HCT116 (cell line): ENCODE results near the gene LYRM4.
A peak's percentile ranks its signal among the peaks of the same experiment; 100 is the strongest.

Experiments used
- CTCF ChIP-seq, 3 experiments: fragments of 200-600 bp in 1 of 3; sonication (generic) in 1 of 3; IDR thresholded peaks in 2 of 3; conservative IDR thresholded peaks in 1 of 3; 2 replicates each; pipeline ENCODE4 v1.5.1; 2012 to 2017; ENCODE audit warnings: low read depth in 2 of 3, low read length in 2 of 3, antibody characterized with exemption in 1 of 3, borderline replicate concordance in 1 of 3, control low read depth in 1 of 3, mild to moderate bottlenecking in 1 of 3, mixed read lengths in 1 of 3, mixed run types in 1 of 3, moderate library complexity in 1 of 3; ENCODE audit not compliant: insufficient read depth in 1 of 3
- FOSL1 ChIP-seq: IDR thresholded peaks from 2 replicates; pipeline ENCODE4 v1.6.1; 2012; ENCODE audit warnings: low read depth
- POLR2AphosphoS5 ChIP-seq: IDR thresholded peaks from 2 replicates; pipeline ENCODE4 v1.6.1; 2011; ENCODE audit warnings: mild to moderate bottlenecking, low read depth, low read length, moderate library complexity
- ZBTB33 ChIP-seq: IDR thresholded peaks from 2 replicates; pipeline ENCODE4 v1.6.1; 2011; ENCODE audit warnings: mild to moderate bottlenecking, low read length, moderate library complexity; ENCODE audit not compliant: insufficient replicate concordance; ENCODE audit errors: extremely low read depth
- ZFX ChIP-seq: fragments of 450-650 bp; IDR thresholded peaks from 2 replicates; pipeline ENCODE4 v1.6.1; 2017
- ZNF274 ChIP-seq: fragments of 200-500 bp; sonication (Bioruptor generic); IDR thresholded peaks from 2 replicates; pipeline ENCODE4 v1.6.1; 2014; ENCODE audit warnings: mild to moderate bottlenecking, low read depth, low read length, inconsistent platforms
- TF ChIP-seq, protein P1 (sequence below): IDR thresholded peaks from 2 replicates; pipeline ENCODE4 v1.6.1; 2012; ENCODE audit warnings: low read depth
- TF ChIP-seq, protein P2 (sequence below): IDR thresholded peaks from 2 replicates; pipeline ENCODE4 v1.6.1; 2012

DNA sequence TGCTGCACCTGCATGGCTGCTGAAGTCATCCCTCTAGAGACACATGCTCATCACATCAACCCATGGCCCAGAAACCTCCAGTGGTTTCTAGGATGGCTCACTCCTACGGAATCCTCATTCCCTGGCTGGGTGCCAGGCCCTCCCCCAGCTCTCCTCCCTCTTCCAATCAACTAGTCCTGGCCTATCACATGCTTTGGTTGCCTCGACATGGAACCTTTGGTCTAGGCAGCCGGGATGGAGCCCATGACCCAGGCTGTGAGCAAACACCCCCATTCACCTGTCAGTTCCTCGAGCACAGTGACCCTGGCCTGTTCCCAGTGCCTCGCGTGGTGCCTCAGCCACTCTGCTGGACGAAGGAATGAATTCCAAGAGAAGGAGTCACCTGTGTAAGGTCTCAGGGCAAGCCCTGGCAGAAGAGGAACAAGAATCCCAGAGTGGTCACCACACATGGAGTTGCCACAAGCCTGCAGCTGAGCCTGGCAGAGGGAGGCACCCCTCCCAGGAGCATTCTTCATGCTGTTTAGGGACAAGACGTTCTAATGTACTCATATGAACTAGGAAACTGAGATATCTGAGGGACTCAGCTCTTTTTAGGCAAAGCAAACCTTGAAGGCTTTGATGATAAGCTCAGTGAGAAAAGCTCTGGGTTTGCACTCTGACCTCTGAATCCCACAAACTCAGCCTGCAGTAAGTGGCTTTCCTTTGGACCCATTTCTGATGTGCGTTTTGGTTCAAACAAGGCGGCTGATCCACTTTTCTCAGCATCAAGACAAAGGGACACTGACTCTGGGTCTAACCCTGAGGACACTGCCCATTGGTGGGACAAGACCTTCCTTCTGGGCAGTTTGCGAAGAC, 135.4 kb downstream of the LYRM4 start:
- TF ChIP-seq CTCF (IDR thresholded peaks at IDR 0.05 in 2 of 3, conservative IDR thresholded peaks at IDR 0.05 in 1 of 3; ENCODE audit: borderline replicate concordance in 1 of 3, insufficient read depth in 1 of 3, low read depth in 2 of 3, low read length in 2 of 3) (no peak), ZNF274 (no peak), ZFX (no peak), POLR2AphosphoS5 (no peak), FOSL1 (peak; percentile 65; the same call in 1 of the 2 replicates), ZBTB33 (no peak)
- TF ChIP-seq, protein P1, sequence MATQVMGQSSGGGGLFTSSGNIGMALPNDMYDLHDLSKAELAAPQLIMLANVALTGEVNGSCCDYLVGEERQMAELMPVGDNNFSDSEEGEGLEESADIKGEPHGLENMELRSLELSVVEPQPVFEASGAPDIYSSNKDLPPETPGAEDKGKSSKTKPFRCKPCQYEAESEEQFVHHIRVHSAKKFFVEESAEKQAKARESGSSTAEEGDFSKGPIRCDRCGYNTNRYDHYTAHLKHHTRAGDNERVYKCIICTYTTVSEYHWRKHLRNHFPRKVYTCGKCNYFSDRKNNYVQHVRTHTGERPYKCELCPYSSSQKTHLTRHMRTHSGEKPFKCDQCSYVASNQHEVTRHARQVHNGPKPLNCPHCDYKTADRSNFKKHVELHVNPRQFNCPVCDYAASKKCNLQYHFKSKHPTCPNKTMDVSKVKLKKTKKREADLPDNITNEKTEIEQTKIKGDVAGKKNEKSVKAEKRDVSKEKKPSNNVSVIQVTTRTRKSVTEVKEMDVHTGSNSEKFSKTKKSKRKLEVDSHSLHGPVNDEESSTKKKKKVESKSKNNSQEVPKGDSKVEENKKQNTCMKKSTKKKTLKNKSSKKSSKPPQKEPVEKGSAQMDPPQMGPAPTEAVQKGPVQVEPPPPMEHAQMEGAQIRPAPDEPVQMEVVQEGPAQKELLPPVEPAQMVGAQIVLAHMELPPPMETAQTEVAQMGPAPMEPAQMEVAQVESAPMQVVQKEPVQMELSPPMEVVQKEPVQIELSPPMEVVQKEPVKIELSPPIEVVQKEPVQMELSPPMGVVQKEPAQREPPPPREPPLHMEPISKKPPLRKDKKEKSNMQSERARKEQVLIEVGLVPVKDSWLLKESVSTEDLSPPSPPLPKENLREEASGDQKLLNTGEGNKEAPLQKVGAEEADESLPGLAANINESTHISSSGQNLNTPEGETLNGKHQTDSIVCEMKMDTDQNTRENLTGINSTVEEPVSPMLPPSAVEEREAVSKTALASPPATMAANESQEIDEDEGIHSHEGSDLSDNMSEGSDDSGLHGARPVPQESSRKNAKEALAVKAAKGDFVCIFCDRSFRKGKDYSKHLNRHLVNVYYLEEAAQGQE = no peak
- TF ChIP-seq, protein P2, sequence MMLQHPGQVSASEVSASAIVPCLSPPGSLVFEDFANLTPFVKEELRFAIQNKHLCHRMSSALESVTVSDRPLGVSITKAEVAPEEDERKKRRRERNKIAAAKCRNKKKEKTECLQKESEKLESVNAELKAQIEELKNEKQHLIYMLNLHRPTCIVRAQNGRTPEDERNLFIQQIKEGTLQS = no peak
